Measurements from ENCODE around the gene OTC. TPM values are rescaled to one million over a fixed set of nuclear protein-coding genes. Genes with fewer than 3 reads are reported as not detected.

Gene OTC
- total RNA-seq, 1 experiment from 2014 or later: not detected

- Histone ChIP-seq H3K9me3 (no peaks in the 10 kb centered on the region), H3K4me1 (no peaks in the 10 kb centered on the region), H3K27me3 (replicated peaks; ENCODE audit: control insufficient read depth, insufficient read depth, low read length) (no peaks in the 10 kb centered on the region), H3K36me3 (ENCODE audit: control insufficient read depth, insufficient read depth, low read length) (no peaks in the 10 kb centered on the region), H3K4me3 (ENCODE audit: low read depth, low read length) (no peak overlapping the region)
- intact Hi-C loops (cut with micrococcal nuclease; ENCODE audit: unreplicated experiment): no loop called here
- no peak for DNase-seq
- TF ChIP-seq CTCF (IDR thresholded peaks at IDR 0.05; ENCODE audit: insufficient read depth in 1 of 2, low read depth in 1 of 2, low read length in 1 of 2, severe bottlenecking in 1 of 2, unreplicated experiment in 1 of 2): no peak
- ChIA-PET POLR2A (no interaction called here), CTCF (no interaction called here)
- H3K4me1 Mint-ChIP-seq (ENCODE audit: low read depth, unreplicated experiment): no peaks in the 10 kb centered on the region
- H3K27ac Mint-ChIP-seq (ENCODE audit: unreplicated experiment): no peak overlapping the region
- no TSS peak for BruUV-seq (replicated peaks)
- H3K4me3 Mint-ChIP-seq (ENCODE audit: unreplicated experiment): no peak overlapping the region
- H3K27me3 Mint-ChIP-seq (ENCODE audit: insufficient read depth, unreplicated experiment): peaks cover 5% of the 10 kb centered on the region
- H3K36me3 Mint-ChIP-seq (ENCODE audit: insufficient read depth, unreplicated experiment): no peaks in the 10 kb centered on the region
- no peaks in the 10 kb centered on the region for H3K9me3 Mint-ChIP-seq (ENCODE audit: unreplicated experiment)
These were observed 56.9 kb downstream of the OTC start for GRCh38 chrX:38409289-38409688.

- H3K36me3 ChIP-seq (ENCODE audit: control insufficient read depth, insufficient read depth, low read length): no peaks in the 10 kb centered on the region
- no peaks in the 10 kb centered on the region for H3K9me3 ChIP-seq
- no peaks in the 10 kb centered on the region for H3K36me3 Mint-ChIP-seq (ENCODE audit: insufficient read depth, unreplicated experiment)
- intact Hi-C loops (cut with micrococcal nuclease; ENCODE audit: unreplicated experiment): no loop called here
- H3K4me1 ChIP-seq: no peaks in the 10 kb centered on the region
- no peak overlapping the region for H3K27ac Mint-ChIP-seq (ENCODE audit: unreplicated experiment)
- no peak for DNase-seq
- BruUV-seq (replicated peaks): no TSS peak
- H3K9me3 Mint-ChIP-seq (ENCODE audit: unreplicated experiment): no peaks in the 10 kb centered on the region
- ChIA-PET POLR2A (no interaction called here), CTCF (no interaction called here)
- no peak for TF ChIP-seq CTCF (IDR thresholded peaks at IDR 0.05; ENCODE audit: insufficient read depth in 1 of 2, low read depth in 1 of 2, low read length in 1 of 2, severe bottlenecking in 1 of 2, unreplicated experiment in 1 of 2)
- no peak overlapping the region for H3K4me3 ChIP-seq (ENCODE audit: low read depth, low read length)
- H3K27me3 Mint-ChIP-seq (ENCODE audit: insufficient read depth, unreplicated experiment): peaks cover 6% of the 10 kb centered on the region
- no peaks in the 10 kb centered on the region for H3K27me3 ChIP-seq (replicated peaks; ENCODE audit: control insufficient read depth, insufficient read depth, low read length)
- H3K4me1 Mint-ChIP-seq (ENCODE audit: low read depth, unreplicated experiment): no peaks in the 10 kb centered on the region
- H3K4me3 Mint-ChIP-seq (ENCODE audit: unreplicated experiment): no peak overlapping the region
These were observed 74.4 kb downstream of the OTC start for GRCh38 chrX:38426785-38427184.

- TF ChIP-seq CTCF (IDR thresholded peaks at IDR 0.05; ENCODE audit: insufficient read depth in 1 of 2, low read depth in 1 of 2, low read length in 1 of 2, severe bottlenecking in 1 of 2, unreplicated experiment in 1 of 2): no peak
- intact Hi-C loops (cut with micrococcal nuclease; ENCODE audit: unreplicated experiment): no loop called here
- Mint-ChIP-seq H3K27ac (ENCODE audit: unreplicated experiment) (no peak overlapping the region), H3K27me3 (ENCODE audit: insufficient read depth, unreplicated experiment) (peaks cover 10% of the 10 kb centered on the region), H3K4me3 (ENCODE audit: unreplicated experiment) (no peak overlapping the region), H3K9me3 (ENCODE audit: unreplicated experiment) (no peaks in the 10 kb centered on the region), H3K4me1 (ENCODE audit: low read depth, unreplicated experiment) (no peaks in the 10 kb centered on the region), H3K36me3 (ENCODE audit: insufficient read depth, unreplicated experiment) (no peaks in the 10 kb centered on the region)
- CTCF ChIA-PET: no interaction called here
- H3K9me3 ChIP-seq: no peaks in the 10 kb centered on the region
- no peaks in the 10 kb centered on the region for H3K4me1 ChIP-seq
- no peaks in the 10 kb centered on the region for H3K27me3 ChIP-seq (replicated peaks; ENCODE audit: control insufficient read depth, insufficient read depth, low read length)
- POLR2A ChIA-PET: no interaction called here
- DNase-seq: no peak
- no peaks in the 10 kb centered on the region for H3K36me3 ChIP-seq (ENCODE audit: control insufficient read depth, insufficient read depth, low read length)
- no peak overlapping the region for H3K4me3 ChIP-seq (ENCODE audit: low read depth, low read length)
- BruUV-seq (replicated peaks): no TSS peak
These were observed 79.1 kb downstream of the OTC start for GRCh38 chrX:38431525-38431924.

Measured in Caco-2 (cell line).